D341Med (cell line): ENCODE measurements around the gene CXCL6.
A peak's percentile ranks its signal among the peaks of the same experiment; 100 is the strongest.

Experiments used
- DNase-seq: peaks from one replicate; pipeline ENCODE4 v3.0.0; 2012; ENCODE audit warnings: low spot score

Gene CXCL6

DNA sequence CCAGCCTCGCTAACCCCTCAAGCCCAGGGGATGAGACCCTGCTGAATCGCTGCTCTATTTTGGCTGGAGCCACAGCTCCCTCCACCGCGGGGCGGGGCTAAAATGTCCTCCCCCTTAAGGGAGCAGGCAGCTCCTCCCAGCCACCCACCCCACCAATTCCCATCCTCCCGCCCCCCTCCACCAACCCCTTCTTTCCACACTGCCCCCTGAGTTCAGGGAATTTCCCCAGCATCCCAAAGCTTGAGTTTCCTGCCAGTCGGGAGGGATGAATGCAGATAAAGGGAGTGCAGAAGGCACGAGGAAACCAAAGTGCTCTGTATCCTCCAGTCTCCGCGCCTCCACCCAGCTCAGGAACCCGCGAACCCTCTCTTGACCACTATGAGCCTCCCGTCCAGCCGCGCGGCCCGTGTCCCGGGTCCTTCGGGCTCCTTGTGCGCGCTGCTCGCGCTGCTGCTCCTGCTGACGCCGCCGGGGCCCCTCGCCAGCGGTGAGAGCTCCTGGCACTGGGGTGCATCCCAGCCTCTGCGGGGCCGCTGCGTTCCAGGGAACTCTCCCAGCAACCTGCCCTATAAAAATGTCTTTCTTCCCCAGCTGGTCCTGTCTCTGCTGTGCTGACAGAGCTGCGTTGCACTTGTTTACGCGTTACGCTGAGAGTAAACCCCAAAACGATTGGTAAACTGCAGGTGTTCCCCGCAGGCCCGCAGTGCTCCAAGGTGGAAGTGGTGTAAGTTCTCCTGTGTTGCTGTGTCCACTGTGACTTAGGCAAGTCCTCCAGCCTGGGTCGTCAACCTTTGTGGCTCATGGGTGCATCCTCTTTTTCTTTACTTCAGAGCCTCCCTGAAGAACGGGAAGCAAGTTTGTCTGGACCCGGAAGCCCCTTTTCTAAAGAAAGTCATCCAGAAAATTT, at the start of gene CXCL6:
TSS of gene CXCL6 (plus strand) at position 306 of the 907 bp plus-strand sequence. CDS start at position 379, 73 bp downstream.
- peak; percentile 30 for DNase-seq

- DNase-seq, result no peak
These were observed 48.1 kb upstream of the CXCL6 start for GRCh38 chr4:73788411-73788810.

DNA sequence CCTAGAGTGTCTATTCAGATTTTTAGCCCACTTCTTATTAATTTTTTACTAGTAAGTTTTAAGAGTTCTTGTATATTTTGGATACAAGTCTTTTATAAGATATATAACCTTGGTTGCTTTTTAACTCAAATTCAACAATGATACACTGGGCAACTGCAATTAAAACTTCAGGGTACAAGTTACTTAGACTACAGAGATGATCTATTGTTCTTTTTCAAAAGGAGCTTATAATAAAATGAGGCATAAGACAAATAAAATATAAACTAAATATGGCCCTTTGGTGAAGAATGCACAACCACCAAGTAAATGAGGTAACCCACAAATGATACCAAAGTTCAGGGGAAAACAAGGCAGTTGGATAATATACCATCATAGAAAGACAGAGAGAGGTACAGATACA, 37.6 kb upstream of the CXCL6 start:
- DNase-seq, result no peak

DNA sequence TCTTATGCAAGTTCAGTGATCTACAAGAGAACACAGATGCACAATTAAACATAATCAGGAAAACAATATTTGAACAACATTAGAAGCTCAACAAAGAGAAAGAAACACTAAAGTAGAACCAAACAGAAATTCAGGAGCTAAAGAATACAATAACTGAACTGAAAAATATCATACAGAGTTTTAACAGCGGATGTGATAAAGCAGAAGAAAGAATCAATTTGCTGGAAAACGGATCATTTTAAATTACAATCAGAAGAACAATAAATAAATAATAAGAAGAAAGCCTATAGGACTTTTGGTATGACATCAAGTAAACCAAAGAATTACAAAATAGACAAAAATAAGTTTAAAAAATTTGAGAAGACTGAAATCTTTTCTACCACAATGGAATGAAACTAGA, 36.3 kb upstream of the CXCL6 start:
- no peak for DNase-seq

DNA sequence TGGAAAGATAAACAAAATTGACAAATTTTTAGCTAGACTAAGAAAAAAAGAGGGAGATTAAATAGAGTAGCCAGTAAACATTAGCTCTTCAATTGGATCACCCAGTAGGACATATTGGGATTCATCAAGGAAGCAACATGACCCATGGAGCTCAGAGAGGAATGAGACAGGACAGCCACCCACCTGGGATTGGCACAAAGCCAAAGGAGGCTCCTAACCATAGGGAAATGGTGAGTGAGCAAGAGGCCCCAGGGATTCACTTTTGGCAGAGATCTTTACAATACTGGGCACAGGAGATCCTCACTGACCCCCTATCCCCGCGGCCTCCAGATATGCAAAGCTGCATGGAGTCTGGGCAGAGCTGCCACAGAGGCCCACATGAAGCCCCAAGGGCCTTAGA, 34.8 kb upstream of the CXCL6 start:
- DNase-seq, result no peak

- no peak for DNase-seq
These were observed 33.3 kb upstream of the CXCL6 start for GRCh38 chr4:73803213-73803612.

GRCh38 chr4:73810191-73810590, 26.3 kb upstream of the CXCL6 start:
- DNase-seq, result no peak

- no peak for DNase-seq
These were observed 24.6 kb upstream of the CXCL6 start for GRCh38 chr4:73811841-73812240.

- DNase-seq, result no peak
These were observed 21.8 kb upstream of the CXCL6 start for GRCh38 chr4:73814679-73815078.

DNA sequence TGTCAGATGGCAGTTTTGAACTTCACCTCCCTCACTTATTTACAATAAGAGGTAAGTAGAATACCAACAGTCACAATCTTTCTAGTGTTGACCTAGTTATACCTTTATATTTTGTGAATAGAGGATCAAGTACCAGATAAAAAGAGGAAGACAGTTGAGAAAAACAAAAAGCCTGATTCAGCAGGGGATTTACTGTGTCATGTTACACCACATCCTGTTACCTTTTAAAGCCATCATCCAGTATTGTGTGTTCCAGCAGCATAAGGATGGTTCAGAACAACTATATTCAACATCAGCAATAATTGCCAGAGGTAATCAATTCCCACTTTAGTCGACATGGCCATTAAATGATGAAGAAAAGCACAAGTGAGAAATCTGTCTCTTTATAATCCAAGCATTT, 21.3 kb upstream of the CXCL6 start:
- DNase-seq, result no peak

GRCh38 chr4:73816814-73817213, 19.7 kb upstream of the CXCL6 start:
- DNase-seq, result no peak

- no peak for DNase-seq
These were observed 19.1 kb upstream of the CXCL6 start for GRCh38 chr4:73817341-73817740.

DNA sequence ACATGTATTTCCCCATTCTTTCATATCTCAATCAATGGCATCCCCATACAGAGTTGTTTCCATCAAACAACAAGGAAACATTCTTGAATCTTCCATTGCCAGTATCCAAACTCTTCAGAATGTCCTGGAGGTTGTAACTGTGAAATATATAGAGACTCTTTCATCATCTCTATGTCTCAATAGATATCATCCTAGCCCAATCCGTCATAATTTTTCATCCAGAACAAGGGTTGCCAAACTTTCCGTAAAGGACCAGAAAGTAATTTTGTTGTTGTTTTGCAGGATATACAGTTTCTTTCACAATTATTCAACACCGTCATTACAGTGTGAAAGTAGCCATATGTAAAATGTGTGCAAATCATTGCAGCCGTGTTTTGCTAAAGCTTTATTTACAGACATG, 15.2 kb upstream of the CXCL6 start:
- no peak for DNase-seq

GRCh38 chr4:73822389-73822788, 14.1 kb upstream of the CXCL6 start:
- no peak for DNase-seq

GRCh38 chr4:73822812-73823504, 13.5 kb upstream of the CXCL6 start:
- no peak for DNase-seq

DNA sequence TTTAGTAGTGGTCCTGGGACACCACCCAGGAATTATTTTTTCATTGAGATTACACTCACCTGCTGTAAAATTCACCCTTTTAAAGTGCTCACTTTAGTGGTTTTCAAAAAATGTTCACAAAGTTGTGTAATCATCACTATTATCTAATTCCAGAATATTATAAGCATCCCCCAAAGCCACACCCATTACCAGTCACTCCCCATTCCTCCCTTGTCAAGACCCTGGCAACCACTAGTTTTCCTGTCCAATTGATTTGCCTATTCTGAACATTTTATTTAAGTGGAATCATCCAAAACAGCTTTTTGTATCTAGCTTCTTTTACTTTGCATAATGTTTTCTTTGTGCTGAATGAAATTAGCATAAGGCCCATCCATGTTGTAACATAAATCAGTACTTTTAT, 12.7 kb upstream of the CXCL6 start:
- DNase-seq, result no peak

- no peak for DNase-seq
These were observed 7.5 kb upstream of the CXCL6 start for GRCh38 chr4:73828956-73829355.

DNA sequence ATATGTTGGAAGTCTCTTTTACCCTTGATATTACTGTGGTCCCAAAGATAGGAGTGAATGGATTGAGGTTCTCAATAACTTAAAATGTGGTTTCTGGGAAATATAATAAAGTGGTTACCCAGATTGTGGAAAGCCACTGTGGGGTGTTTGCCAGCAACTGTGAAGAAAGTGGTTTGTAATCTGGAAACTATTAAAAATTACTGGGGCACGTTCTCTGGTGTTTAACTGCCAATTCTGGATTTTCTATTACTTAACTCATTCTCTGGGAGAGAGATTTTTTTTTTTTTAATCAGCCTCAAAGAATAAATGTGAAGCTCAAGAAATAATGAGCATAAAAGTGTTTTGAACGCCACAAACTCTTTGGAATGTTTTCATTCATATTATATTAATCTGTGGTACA, 4.9 kb upstream of the CXCL6 start:
- no peak for DNase-seq

- no peak for DNase-seq
These were observed 3.7 kb upstream of the CXCL6 start for GRCh38 chr4:73832651-73833237.

DNA sequence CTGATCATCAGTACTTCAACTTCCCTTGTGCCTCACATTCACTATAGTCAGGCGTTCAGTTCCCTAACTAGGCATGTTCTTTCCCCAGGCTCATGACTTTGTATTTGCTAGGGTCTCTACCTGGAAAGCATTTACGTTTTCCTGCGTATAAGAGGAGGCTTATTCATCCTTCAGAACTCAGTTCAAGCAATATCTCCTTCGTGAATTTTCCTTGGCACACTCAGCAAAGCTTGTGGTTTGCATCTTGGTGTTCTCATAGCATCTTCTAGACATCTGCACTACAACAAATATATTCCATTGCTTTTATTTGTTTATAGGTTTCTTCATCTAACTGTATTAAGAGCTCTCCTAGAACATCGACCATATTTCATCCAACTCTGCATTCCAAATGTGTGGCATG, 2.6 kb downstream of the CXCL6 start:
- no peak for DNase-seq

DNA sequence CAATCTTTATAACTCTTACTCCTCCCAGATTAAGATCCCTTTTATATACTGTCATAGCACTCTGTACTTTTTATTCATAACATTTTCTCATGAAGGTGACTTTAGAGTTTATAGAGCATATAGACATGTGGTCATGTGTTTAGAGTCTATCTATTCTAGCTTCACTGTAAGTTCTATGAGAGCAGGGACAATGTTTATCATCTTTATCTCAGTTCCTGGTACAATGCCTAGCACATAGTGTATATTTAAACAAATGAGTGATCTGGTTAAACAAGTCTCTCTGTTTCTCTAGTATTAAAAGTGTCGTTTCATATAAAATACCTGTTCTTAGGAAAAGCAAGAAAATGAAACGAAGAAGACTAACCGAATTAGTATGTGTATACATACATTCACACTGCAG, 3.2 kb downstream of the CXCL6 start:
- no peak for DNase-seq

- no peak for DNase-seq
These were observed 4.9 kb downstream of the CXCL6 start for GRCh38 chr4:73841243-73841925.

DNA sequence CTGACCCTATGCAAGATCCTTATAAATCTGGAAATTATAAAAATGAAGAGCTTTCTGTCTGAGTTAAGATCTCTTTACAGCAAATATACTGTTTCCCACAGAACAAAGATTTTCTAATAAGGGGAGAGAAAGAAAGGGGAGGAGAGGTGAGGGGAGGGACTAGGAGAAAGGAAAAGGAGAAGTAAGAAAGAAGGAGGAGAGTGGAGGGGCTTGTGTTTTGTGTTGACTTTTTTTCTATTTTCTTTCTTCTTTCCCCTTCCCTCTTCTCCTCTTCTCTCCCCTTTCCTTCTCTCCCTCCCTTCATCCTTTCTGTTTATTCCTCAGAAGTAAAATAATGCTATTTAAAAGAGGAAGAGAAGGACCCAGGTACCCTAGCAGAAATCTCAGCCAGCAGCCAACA, 6.2 kb downstream of the CXCL6 start:
- DNase-seq, result no peak
